Measurements from ENCODE around the gene MMP1. TPM values are rescaled to one million over a fixed set of nuclear protein-coding genes. Genes with fewer than 3 reads are reported as not detected.
A peak's percentile ranks its signal among the peaks of the same experiment; 100 is the strongest.

Gene MMP1
- total RNA-seq, 1 experiment from 2014 or later, result not detected

DNA sequence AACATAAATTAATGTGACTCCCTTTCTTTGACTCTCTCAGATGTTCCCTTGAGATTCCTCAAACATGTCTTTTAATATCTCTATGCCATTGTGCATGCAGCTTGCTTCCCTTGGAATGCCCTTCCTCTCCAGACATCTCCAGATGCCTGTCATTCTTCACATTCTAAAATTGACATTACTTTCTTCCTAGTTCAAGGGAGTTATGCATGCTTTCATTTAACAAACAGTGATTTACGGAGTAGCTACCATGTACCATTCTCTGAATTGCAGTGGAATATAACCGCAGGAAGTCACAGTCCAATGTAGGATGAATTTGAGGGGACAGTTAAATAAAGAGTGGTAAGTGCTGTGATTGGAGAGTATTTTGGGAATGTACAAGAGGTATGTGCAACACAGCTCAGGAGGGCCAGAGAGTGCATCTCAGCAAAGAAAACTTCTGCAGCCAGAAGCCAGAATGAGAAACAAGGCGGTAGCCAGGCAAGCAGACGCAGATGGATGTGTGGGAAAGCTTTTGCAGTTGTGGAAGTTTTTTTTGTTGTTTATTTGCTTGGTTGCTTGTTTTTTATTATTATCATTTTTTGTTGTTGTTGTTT, 36.2 kb downstream of the MMP1 start:
- TF ChIP-seq, protein P1, sequence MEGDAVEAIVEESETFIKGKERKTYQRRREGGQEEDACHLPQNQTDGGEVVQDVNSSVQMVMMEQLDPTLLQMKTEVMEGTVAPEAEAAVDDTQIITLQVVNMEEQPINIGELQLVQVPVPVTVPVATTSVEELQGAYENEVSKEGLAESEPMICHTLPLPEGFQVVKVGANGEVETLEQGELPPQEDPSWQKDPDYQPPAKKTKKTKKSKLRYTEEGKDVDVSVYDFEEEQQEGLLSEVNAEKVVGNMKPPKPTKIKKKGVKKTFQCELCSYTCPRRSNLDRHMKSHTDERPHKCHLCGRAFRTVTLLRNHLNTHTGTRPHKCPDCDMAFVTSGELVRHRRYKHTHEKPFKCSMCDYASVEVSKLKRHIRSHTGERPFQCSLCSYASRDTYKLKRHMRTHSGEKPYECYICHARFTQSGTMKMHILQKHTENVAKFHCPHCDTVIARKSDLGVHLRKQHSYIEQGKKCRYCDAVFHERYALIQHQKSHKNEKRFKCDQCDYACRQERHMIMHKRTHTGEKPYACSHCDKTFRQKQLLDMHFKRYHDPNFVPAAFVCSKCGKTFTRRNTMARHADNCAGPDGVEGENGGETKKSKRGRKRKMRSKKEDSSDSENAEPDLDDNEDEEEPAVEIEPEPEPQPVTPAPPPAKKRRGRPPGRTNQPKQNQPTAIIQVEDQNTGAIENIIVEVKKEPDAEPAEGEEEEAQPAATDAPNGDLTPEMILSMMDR (conservative IDR thresholded peaks at IDR 0.05), result no peak
- Histone ChIP-seq H4K20me1 (ENCODE audit: control insufficient read depth, insufficient read depth, insufficient read length) (no peaks in the 10 kb centered on the region), H2BK15ac (ENCODE audit: low read depth, low read length) (no peak overlapping the region), H3K56ac (ENCODE audit: insufficient read length, low read depth, low read length) (no peak overlapping the region), H3K14ac (ENCODE audit: insufficient read depth, low read length) (no peak overlapping the region), H3K27me3 (ENCODE audit: insufficient read depth, low read length) (no peaks in the 10 kb centered on the region), H3K23me2 (ENCODE audit: insufficient read length, low read depth, low read length, poor library complexity, severe bottlenecking) (no peaks in the 10 kb centered on the region), H3K4ac (ENCODE audit: low read depth, low read length) (no peak overlapping the region), H2BK120ac (ENCODE audit: low read depth, low read length, poor library complexity, severe bottlenecking) (no peak overlapping the region), H3K9ac (ENCODE audit: extremely low read depth, insufficient read length, low read length) (no peak overlapping the region), H4K91ac (ENCODE audit: insufficient read length, low read depth, low read length) (no peak overlapping the region), H3K9me3 (ENCODE audit: control insufficient read depth, low read depth, low read length) (no peaks in the 10 kb centered on the region), H3K4me1 (ENCODE audit: insufficient read depth, low read length) (peaks cover 4% of the 10 kb centered on the region; the same call in 1 of the 2 replicates), H2AFZ (ENCODE audit: low read length) (no peak overlapping the region), H2BK5ac (ENCODE audit: insufficient read length, low read length) (no peak overlapping the region), H4K8ac (replicated peaks; ENCODE audit: insufficient read length, low read depth, low read length) (no peak overlapping the region), H3K79me1 (ENCODE audit: insufficient read depth, low read depth, low read length, poor library complexity, severe bottlenecking) (no peaks in the 10 kb centered on the region), H3K18ac (ENCODE audit: insufficient read length, low read depth, low read length) (no peak overlapping the region), H4K5ac (ENCODE audit: insufficient read length, low read depth, low read length) (no peak overlapping the region), H2BK12ac (ENCODE audit: insufficient read length, low read depth, low read length) (no peak overlapping the region), H3K4me2 (ENCODE audit: insufficient read depth, insufficient read length, low read length) (no peak overlapping the region), H2BK20ac (ENCODE audit: low read depth, low read length, poor library complexity, severe bottlenecking) (no peak overlapping the region), H3K23ac (ENCODE audit: insufficient read length, low read depth, low read length) (no peak overlapping the region), H3T11ph (ENCODE audit: low read length) (no peak overlapping the region), H3K79me2 (ENCODE audit: insufficient read depth, low read length) (no peaks in the 10 kb centered on the region), H3K27ac (ENCODE audit: insufficient read length, low read depth, low read length) (no peak overlapping the region), H2AK5ac (ENCODE audit: insufficient read length, low read length) (no peak overlapping the region)
- peaks cover 5 to 6% of the 10 kb centered on the region in 2 experiments for H3K4me1 Mint-ChIP-seq
- no peaks in the 10 kb centered on the region for H3K9me3 Mint-ChIP-seq
- no peaks in the 10 kb centered on the region; the same call in 1 of the 2 replicates for H3K27me3 Mint-ChIP-seq (ENCODE audit: low read depth)
- no peak for DNase-seq
- H3K4me3 Mint-ChIP-seq, result no peak overlapping the region; a peak in 1 of 5 replicates
- WGBS (ENCODE audit: extremely low coverage, insufficient read length, low lambda C conversion rate), result no CpG with 5 or more reads among the region's 4 CpGs
- H3K36me3 Mint-ChIP-seq (ENCODE audit: insufficient read depth in 1 of 3, low read depth in 3 of 3), result no peaks in the 10 kb centered on the region
- H3K27ac Mint-ChIP-seq, result peak overlapping the region in 1 of 3 experiments; percentile 59; a peak in 3 of 7 replicates
